Lower leg skin (tissue), 3 donors: ENCODE measurements around the gene MOV10.

Experiments used
- POLR2A ChIP-seq, 2 donors: fragments of 450-650 bp; IDR thresholded peaks; one replicate each; pipeline ENCODE4 v1.6.1; 2016 to 2017; ENCODE audit warnings: antibody characterized with exemption in 2 of 2, mild to moderate bottlenecking in 1 of 2, moderate library complexity in 1 of 2
- TF ChIP-seq, protein P1 (sequence below), 3 donors: fragments of 450-650 bp; IDR thresholded peaks; one replicate each; pipeline ENCODE4 v1.5.1; 2016; ENCODE audit warnings: antibody characterized with exemption in 3 of 3, mild to moderate bottlenecking in 3 of 3, moderate library complexity in 2 of 3

DNA sequence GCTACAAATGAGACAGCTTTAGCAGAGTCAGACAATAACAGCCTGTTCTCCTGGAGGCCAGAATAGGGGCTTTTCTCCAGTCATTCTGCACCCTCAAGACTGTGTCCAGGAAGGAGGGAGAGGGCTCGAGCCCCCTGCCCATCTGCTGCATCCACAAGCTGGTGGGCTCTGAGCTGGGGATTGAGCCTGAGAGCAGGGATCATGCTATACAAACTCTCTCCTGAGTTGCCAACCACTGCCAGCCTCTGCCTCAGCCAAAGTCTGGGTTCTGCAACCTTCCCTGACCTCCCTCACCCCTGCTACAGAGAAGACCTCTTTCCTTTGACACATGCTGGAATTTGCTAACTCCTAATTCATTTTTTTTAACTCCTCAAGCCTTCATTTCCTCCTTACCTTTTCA lies 55.5 kb downstream of the MOV10 start:
- TF ChIP-seq POLR2A (IDR thresholded peaks at IDR 0.05) = no peak
- TF ChIP-seq, protein P1, sequence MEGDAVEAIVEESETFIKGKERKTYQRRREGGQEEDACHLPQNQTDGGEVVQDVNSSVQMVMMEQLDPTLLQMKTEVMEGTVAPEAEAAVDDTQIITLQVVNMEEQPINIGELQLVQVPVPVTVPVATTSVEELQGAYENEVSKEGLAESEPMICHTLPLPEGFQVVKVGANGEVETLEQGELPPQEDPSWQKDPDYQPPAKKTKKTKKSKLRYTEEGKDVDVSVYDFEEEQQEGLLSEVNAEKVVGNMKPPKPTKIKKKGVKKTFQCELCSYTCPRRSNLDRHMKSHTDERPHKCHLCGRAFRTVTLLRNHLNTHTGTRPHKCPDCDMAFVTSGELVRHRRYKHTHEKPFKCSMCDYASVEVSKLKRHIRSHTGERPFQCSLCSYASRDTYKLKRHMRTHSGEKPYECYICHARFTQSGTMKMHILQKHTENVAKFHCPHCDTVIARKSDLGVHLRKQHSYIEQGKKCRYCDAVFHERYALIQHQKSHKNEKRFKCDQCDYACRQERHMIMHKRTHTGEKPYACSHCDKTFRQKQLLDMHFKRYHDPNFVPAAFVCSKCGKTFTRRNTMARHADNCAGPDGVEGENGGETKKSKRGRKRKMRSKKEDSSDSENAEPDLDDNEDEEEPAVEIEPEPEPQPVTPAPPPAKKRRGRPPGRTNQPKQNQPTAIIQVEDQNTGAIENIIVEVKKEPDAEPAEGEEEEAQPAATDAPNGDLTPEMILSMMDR (IDR thresholded peaks at IDR 0.05) = no peak
